Measurements from ENCODE around the gene CYLD. TPM values are rescaled to one million over a fixed set of nuclear protein-coding genes. Genes with fewer than 3 reads are reported as not detected.

Gene CYLD
- polyA plus RNA-seq, 6 donors from 2014 or later, result 65.4 to 89.0 (median 75.8) TPM

GRCh38 chr16:50789757-50790156 lies 47.9 kb downstream of the CYLD start:
- H3K27ac Mint-ChIP-seq, result peak overlapping the region in 3 of 6 donors; percentile 44 to 73 (median 56)
- no peak for DNase-seq
- peaks cover 4 to 12% (median 5%) of the 10 kb centered on the region in 7 donors for H3K9me3 Mint-ChIP-seq
- no peak for ATAC-seq (ENCODE audit: low read depth in 2 of 2)
- H3K27me3 Mint-ChIP-seq, result no peaks in the 10 kb centered on the region
- peaks cover 13 to 32% of the 10 kb centered on the region in 2 donors for H3K36me3 Mint-ChIP-seq
- no peak overlapping the region for H3K4me3 Mint-ChIP-seq
- H3K4me1 Mint-ChIP-seq, result peaks cover 0 to 1% (median 0%) of the 10 kb centered on the region in 3 donors

GRCh38 chr16:50791522-50791921 lies 49.6 kb downstream of the CYLD start:
- peaks cover 4 to 12% (median 5%) of the 10 kb centered on the region in 7 donors for H3K9me3 Mint-ChIP-seq
- peaks cover 0 to 1% (median 0%) of the 10 kb centered on the region in 3 donors for H3K4me1 Mint-ChIP-seq
- no peak overlapping the region for H3K27ac Mint-ChIP-seq
- H3K27me3 Mint-ChIP-seq, result no peaks in the 10 kb centered on the region
- no peak for DNase-seq
- ATAC-seq (ENCODE audit: low read depth in 2 of 2), result no peak
- H3K4me3 Mint-ChIP-seq, result no peak overlapping the region
- H3K36me3 Mint-ChIP-seq, result peaks cover 24 to 36% of the 10 kb centered on the region in 2 donors

GRCh38 chr16:50796829-50797228 lies 54.9 kb downstream of the CYLD start:
- peak overlapping the region in 1 of 6 donors; percentile 70 for H3K27ac Mint-ChIP-seq
- peaks cover 0 to 6% (median 0%) of the 10 kb centered on the region in 3 donors for H3K4me1 Mint-ChIP-seq
- no peaks in the 10 kb centered on the region for H3K27me3 Mint-ChIP-seq
- H3K4me3 Mint-ChIP-seq, result no peak overlapping the region
- peaks cover 23 to 34% of the 10 kb centered on the region in 2 donors for H3K36me3 Mint-ChIP-seq
- peaks cover 0 to 5% (median 2%) of the 10 kb centered on the region in 7 donors for H3K9me3 Mint-ChIP-seq
- DNase-seq, result no peak
- no peak for ATAC-seq (ENCODE audit: low read depth in 2 of 2)

GRCh38 chr16:50797456-50797855 lies 55.6 kb downstream of the CYLD start:
- Mint-ChIP-seq H3K9me3 (peaks cover 0 to 5% (median 2%) of the 10 kb centered on the region in 7 donors), H3K4me1 (peaks cover 0 to 6% (median 0%) of the 10 kb centered on the region in 3 donors), H3K27me3 (no peaks in the 10 kb centered on the region), H3K36me3 (peaks cover 23 to 34% of the 10 kb centered on the region in 2 donors), H3K4me3 (no peak overlapping the region), H3K27ac (no peak overlapping the region)
- ATAC-seq (ENCODE audit: low read depth in 2 of 2), result no peak
- DNase-seq, result no peak

GRCh38 chr16:50800074-50800473 lies 58.2 kb downstream of the CYLD start:
- Mint-ChIP-seq H3K27ac (peak overlapping the region in 1 of 6 donors; percentile 59), H3K27me3 (no peaks in the 10 kb centered on the region), H3K4me3 (no peak overlapping the region), H3K4me1 (peaks cover 0 to 6% (median 0%) of the 10 kb centered on the region in 3 donors), H3K9me3 (peaks cover 0 to 5% (median 2%) of the 10 kb centered on the region in 7 donors), H3K36me3 (peaks cover 23 to 34% of the 10 kb centered on the region in 2 donors)
- ATAC-seq (ENCODE audit: low read depth in 2 of 2), result no peak
- DNase-seq, result no peak

- Mint-ChIP-seq H3K27me3 (no peaks in the 10 kb centered on the region), H3K36me3 (peaks cover 16 to 29% of the 10 kb centered on the region in 2 donors), H3K27ac (peak overlapping the region in 1 of 6 donors; percentile 44), H3K9me3 (peaks cover 0 to 5% (median 2%) of the 10 kb centered on the region in 7 donors), H3K4me3 (no peak overlapping the region), H3K4me1 (peaks cover 2 to 7% (median 5%) of the 10 kb centered on the region in 3 donors)
- no peak for ATAC-seq (ENCODE audit: low read depth in 2 of 2)
- no peak for DNase-seq
Measured at GRCh38 chr16:50801036-50801435, 59.1 kb downstream of the CYLD start.

DNA sequence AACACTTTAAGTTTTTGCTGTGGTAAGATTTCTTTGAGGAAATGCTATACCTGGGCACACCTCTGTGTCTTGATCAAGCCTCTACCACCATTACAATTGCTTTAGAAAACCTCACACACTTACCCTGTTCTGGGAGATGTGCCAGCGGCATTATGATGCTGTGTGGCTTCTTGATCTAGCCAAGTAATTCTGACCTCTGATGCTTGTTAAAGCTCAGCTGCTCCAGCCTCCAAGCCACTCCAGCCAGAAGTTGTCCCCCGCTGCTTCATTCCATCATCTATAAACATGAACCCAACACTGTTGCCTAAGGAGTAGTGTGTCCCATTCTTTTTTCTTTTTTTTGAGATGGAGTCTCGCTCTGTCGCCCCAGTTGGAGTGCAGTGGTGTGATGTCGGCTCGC lies 60.1 kb downstream of the CYLD start:
- Mint-ChIP-seq H3K27me3 (no peaks in the 10 kb centered on the region), H3K4me3 (peak overlapping the region in 1 of 8 donors; percentile 42), H3K27ac (peak overlapping the region in 1 of 6 donors; percentile 65), H3K36me3 (peaks cover 13 to 19% of the 10 kb centered on the region in 2 donors), H3K9me3 (peaks cover 0 to 5% (median 2%) of the 10 kb centered on the region in 7 donors), H3K4me1 (peaks cover 11 to 15% (median 13%) of the 10 kb centered on the region in 3 donors)
- no peak for DNase-seq
- ATAC-seq (ENCODE audit: low read depth in 2 of 2), result no peak

DNA sequence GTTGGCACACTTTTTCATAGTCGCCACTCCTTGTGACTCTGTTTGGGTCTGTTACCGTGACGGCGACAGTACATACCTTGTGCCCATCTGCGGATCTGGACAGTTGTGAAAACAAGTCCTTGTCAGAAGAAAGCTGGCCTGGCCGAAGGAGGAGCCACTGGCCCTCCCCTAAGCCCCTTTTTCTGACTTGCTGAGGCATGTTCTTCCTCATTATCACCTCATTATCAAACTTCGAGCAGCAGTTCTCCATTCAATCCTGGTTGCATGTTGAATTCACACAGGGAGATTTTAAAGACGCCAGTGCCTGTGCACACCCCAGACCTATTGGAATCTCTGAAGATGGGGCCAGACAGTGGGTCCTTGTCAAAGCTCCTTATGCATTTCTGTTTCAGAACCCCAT lies 61.1 kb downstream of the CYLD start:
- peaks cover 11 to 13% of the 10 kb centered on the region in 2 donors for H3K36me3 Mint-ChIP-seq
- H3K4me1 Mint-ChIP-seq, result peaks cover 11 to 13% (median 12%) of the 10 kb centered on the region in 3 donors
- ATAC-seq (ENCODE audit: low read depth in 2 of 2) (no peak), DNase-seq (no peak)
- H3K27ac Mint-ChIP-seq, result no peak overlapping the region
- H3K27me3 Mint-ChIP-seq, result no peaks in the 10 kb centered on the region
- H3K9me3 Mint-ChIP-seq, result peaks cover 0 to 5% (median 2%) of the 10 kb centered on the region in 7 donors
- no peak overlapping the region for H3K4me3 Mint-ChIP-seq

DNA sequence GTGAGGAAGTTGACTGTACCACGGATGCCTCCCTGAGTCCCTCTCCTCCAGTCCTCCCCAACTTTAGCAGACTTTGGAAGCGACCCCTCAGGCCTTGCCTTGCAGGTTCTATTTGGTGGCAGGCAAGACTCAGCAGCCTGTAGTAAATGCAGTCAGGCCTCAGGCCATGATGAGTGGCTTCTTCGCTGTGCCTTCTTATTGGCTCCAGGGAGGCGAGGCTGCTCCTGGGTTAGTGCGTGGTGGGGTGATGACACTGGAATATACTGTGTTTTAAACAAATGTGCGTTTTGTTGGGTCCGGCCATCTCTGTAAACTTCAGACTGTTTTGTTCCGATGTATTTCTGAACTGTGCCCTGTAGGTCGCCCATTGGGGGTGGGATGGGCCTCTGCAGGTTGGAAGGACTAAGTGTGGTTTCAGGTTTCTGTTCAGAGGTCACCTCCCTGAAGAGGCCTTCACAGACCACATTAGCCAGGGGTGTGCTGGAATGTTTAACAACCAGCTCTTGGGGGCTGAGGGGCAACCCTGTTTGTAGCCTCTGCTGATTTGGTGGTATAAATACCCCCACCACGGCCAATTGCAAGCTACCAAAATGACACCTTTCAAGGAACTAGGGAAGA lies 62.5 kb downstream of the CYLD start:
- Mint-ChIP-seq H3K27ac (peak overlapping the region in 3 of 6 donors; percentile 16 to 57 (median 47)), H3K9me3 (peaks cover 0 to 2% (median 0%) of the 10 kb centered on the region in 7 donors), H3K4me1 (peaks cover 14 to 18% (median 16%) of the 10 kb centered on the region in 3 donors), H3K4me3 (peak overlapping the region in 1 of 8 donors; percentile 32), H3K36me3 (peaks cover 1 to 5% of the 10 kb centered on the region in 2 donors), H3K27me3 (peaks cover 0 to 4% (median 0%) of the 10 kb centered on the region in 3 donors)
- DNase-seq, result no peak
- ATAC-seq (ENCODE audit: low read depth in 2 of 2), result no peak

DNA sequence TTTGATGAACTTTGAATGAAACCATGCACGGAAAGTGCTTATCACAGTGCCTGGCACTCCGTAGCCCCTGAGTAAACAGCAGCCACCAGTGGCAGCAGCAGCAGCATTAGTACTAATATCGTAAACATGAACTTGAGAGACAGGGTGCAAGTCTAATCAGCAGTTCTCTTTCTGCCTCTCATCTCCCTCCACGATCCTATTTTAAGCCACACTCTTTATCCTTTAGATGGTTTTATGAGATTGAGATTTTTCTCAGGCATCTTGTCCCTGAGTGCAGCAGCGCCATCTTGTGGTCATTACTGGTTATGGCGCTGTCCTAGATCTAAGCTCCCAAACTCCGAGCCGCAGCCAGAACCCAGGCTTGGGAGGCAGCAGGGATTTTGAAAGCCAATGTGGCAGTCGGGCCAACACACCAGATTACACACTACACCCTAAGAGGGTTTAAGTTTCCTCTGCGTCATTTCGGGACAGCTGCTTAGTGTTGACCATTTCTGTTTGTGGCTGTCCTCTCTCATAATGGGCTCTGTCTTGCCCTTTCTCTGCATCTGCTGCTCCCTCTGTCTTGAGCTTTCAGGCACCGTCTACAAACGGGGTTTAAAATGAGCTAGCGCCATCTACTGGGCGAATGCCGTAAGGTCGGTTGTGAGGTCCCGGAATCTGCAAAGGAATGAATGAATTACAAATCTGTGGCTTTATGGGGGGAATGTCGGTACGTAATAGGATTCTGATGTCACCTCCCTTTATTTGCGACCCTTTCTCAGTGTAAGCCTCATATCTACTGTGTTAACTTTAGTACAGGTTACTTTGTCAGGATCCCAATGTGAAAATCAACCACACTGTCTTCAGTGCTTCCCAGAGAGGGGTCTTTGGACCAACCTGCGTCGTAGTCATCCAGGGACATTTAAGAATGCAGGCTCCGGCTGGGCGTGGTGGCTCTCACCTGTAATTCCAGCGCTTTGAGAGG lies 64.5 kb downstream of the CYLD start:
- H3K36me3 Mint-ChIP-seq, result no peaks in the 10 kb centered on the region
- no peaks in the 10 kb centered on the region for H3K9me3 Mint-ChIP-seq

DNA sequence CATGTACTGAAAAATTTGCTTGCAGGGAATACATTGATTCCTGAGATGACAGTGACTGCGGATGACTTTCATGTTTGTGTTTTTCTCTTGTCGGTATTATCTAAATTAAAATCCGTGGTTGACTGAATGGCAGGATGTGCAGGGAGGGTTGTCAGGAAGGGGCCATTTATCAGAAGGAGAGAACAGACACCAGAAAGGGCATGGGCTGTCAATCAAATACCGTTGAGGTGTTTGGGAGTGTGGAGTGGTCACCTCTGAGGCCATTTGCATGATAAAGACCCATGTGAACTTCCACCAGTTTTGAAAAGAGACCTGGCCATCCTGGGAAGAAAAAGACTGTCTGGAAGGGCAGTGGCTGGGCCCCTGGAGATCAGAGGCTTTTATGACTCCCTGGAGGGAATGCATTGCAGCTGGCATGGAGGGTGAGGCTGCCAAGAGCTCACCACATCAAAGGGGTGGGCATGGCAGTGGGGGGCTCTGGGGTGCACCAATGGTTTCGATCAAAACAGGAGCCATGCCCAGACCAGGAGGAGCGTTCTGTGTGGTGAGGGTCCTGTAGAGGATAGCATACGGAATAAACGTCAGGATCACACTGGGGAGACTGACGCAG lies 67.1 kb downstream of the CYLD start:
- Mint-ChIP-seq H3K27ac (peak overlapping the region in 3 of 6 donors; percentile 1 to 93 (median 11)), H3K27me3 (peaks cover 4 to 6% (median 6%) of the 10 kb centered on the region in 3 donors), H3K9me3 (no peaks in the 10 kb centered on the region), H3K36me3 (no peaks in the 10 kb centered on the region), H3K4me3 (peak overlapping the region in 1 of 8 donors; percentile 2), H3K4me1 (peaks cover 21 to 24% (median 21%) of the 10 kb centered on the region in 3 donors)
- no peak for ATAC-seq (ENCODE audit: low read depth in 2 of 2)
- no peak for DNase-seq

More for the DNA sequence above, 64.5 kb downstream of the CYLD start:
- ATAC-seq (ENCODE audit: low read depth in 2 of 2), result peak; percentile 94 to 97
- DNase-seq, result peak; percentile 81
- Mint-ChIP-seq H3K4me3 (peak overlapping the region; percentile 50 to 89 (median 77)), H3K27me3 (peaks cover 4 to 6% (median 6%) of the 10 kb centered on the region in 3 donors), H3K27ac (peak overlapping the region in 5 of 6 donors; percentile 23 to 86 (median 34)), H3K4me1 (peaks cover 21 to 24% (median 21%) of the 10 kb centered on the region in 3 donors)

- DNase-seq (no peak), ATAC-seq (ENCODE audit: low read depth in 2 of 2) (no peak)
- peak overlapping the region in 1 of 6 donors; percentile 37 for H3K27ac Mint-ChIP-seq
- H3K27me3 Mint-ChIP-seq, result peaks cover 4 to 6% (median 6%) of the 10 kb centered on the region in 3 donors
- H3K4me1 Mint-ChIP-seq, result peaks cover 21 to 24% (median 21%) of the 10 kb centered on the region in 3 donors
- no peaks in the 10 kb centered on the region for H3K36me3 Mint-ChIP-seq
- H3K4me3 Mint-ChIP-seq, result no peak overlapping the region
- H3K9me3 Mint-ChIP-seq, result no peaks in the 10 kb centered on the region
Measured at GRCh38 chr16:50809561-50809960, 67.7 kb downstream of the CYLD start.
